NCI-H2227 (cell line): Measurements from ENCODE around the gene UBE2M.
"Not testable (repeated sequence)": the region's sequence is repeated elsewhere in the genome, so short reads cannot be mapped to it uniquely, and the experiment has no call there.

Source experiments
- DNase-seq: peaks from one replicate; lab custom pipeline; 2025; ENCODE audit not compliant: unreplicated experiment; lab: John Stamatoyannopoulos, UW

UBE2M gene

DNA sequence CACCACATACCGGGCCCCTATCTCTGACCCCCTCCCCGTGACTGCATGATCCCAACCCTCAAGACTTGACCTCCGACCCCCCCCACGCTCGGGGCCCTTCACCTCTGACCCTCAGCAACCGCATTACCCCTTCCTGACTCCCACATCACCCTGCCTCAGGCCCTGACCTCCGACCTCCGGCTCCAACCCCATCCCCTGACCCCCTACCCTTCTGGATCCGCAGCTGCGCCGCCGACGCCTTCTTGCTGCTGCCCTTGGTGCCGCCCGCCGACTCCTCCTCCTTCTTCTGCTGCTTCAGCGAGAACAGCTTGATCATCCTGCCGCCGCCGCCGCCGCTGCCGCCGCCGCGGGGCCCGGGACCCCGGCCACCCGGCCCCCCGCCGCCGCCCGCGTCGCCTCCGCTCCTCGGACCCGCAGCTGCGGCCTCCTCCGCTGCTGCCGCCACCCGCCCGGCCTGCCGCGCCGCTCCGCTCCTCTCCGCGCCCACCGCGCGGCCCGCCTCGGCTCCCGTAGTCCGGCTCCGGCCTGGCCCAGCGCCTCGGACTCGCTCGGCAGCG lies at the start of gene UBE2M:
Gene UBE2M (minus strand): TSS at position 546 of the 557 bp plus-strand sequence. CDS start 230 bp downstream, at position 316.
- no peak for DNase-seq

DNA sequence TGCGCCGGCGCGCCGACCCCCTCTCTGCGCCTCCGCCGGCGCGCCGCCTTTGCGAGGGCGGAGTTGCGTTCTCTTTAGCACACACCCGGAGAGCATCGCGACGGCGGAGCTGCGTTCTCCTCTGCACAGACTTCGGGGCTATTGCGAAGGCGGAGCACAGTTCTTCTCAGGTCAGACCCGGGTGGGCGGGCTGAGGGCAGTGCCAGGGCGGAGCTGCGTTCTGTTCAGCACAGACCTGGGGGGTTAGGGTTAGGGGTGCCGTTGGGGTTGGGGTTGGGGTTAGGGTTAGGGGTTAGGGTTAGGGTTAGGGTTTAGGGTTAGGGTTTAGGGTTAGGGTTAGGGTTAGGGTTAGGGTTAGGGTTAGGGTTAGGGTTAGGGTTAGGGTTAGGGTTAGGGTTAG lies 48.8 kb upstream of the UBE2M start:
- not testable (repeated sequence) for DNase-seq

DNA sequence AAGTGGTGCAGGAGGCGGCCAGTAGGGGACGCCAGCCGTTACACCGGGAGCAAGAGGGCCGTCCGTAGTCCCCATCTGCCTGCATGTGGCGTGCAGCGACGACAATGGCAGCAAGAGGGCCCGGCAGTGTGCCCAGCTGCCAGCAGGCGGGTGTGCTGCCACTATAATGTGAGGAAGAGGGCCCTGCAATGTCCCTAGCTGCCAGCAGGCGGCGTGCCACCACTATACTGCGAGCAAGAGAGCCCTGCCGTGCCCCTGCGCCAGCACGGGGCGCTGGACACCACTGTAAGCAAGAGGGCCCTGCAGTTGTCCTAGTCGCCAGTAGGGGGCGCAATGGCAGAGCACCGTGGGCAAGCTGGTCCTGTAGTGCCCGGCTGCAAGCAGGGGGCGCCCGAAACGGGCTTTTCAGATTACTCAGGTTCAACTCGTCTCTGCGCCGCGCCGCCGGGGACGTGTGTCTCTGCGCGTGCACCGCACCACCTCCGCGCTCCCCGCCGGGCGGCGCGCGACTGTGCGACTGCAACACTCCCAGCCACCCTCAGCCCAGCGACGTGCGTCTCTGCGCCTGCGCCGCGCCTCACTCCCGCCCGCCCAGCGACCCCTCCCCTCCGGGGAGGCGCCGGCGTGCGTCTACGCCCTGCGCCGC lies 48.0 kb upstream of the UBE2M start:
- not testable (repeated sequence) for DNase-seq

GRCh38 chr19:58586133-58586765 lies 27.8 kb upstream of the UBE2M start:
- no peak for DNase-seq

DNA sequence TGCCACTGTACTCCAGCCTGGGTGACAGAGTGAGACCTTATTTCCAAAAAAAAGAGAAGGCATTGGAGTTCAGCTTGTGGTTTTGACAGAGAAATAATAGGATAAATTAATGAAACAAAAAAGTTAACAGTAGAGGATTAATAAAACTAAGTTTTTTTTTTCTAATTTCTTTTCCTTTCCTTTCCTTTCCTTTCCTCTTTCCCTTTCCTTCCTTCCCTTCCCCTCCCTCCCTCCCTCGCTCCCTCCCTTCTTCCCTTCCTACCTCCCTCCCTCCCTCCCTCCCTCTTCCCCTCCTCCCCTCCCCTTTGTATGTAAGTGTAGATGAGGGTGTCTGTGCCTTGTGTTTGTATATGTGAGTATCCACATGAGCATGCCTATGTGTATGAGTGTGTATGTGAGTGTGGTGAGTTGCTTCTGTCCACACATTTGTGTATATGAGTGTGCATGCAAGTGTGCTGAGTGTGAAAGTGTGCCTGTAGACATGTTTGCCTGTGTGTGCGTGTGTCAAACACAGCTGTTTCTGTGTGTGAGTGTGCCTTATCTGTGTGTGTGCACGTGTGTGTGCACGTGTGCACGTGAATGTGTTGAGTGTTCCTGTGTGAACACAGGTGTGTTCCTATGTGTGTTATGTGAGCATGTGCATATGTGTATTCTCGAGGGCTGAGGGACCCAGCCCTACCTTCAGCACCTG lies 27.2 kb upstream of the UBE2M start:
- no peak for DNase-seq

DNA sequence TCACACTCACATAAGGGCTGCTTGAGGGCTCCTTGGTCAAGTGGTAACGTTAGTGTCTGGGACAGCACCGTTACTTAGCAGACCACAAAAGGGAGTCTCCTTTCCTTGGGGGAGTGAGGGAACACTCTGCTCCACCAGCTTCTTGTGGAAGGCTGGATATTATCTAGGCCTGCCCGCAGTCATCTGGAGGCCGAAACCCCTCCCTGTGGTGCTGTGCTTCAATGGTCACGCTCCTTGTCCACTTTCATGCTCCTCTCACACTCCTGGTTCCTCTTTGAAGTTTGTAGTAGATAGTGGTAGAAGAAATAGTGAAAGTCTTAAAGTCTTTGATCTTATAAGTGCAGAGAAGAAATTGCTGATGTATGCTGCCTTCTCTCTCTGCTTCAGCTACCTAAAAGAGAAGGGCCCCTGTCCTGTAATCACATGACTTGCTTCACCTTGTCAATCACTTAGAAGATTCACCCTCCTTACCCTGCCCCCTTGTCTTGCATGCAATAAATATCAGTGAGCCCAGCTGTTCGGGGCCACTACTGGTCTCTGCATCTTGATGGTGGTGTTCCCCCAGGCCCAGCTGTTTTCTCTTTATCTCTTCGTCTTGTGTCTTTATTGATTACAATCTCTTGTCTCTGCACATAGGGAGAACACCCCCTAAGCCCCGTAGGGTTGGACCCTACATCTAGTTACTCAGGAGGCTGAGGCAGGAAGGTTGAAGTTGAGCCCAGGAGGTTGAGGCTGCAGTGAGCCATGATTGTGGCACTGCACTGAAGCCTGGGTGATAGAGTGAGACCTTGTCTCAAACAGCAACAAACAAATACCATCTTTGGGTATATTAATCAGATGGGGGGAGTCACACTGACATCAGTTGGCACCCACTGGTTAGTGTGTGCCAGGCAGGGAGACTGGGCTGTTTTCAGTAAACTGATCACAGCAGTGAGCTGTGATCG lies 26.4 kb upstream of the UBE2M start:
- DNase-seq, result no peak

DNA sequence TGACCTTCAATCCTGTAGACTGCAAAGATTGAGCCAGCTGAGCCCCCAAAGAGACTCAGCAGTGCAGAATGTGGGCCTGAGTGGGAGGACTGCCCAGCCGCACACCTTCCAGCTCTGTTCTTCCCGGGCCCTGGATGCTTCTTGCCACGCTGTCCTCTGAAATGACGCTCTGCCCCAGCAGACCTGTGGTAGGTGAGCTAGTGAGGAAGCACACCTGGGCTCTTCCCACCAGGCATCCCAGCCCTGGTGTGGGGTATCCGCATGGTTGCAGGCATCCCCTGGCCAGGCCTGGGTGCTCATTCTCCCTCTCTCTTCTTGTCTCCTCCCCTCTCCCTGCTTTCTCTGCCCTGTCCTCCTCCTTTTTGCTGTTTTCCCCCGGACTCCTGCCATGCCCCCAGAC lies 24.6 kb upstream of the UBE2M start:
- no peak for DNase-seq

GRCh38 chr19:58581227-58582141 lies 23.1 kb upstream of the UBE2M start:
- DNase-seq, result no peak

DNA sequence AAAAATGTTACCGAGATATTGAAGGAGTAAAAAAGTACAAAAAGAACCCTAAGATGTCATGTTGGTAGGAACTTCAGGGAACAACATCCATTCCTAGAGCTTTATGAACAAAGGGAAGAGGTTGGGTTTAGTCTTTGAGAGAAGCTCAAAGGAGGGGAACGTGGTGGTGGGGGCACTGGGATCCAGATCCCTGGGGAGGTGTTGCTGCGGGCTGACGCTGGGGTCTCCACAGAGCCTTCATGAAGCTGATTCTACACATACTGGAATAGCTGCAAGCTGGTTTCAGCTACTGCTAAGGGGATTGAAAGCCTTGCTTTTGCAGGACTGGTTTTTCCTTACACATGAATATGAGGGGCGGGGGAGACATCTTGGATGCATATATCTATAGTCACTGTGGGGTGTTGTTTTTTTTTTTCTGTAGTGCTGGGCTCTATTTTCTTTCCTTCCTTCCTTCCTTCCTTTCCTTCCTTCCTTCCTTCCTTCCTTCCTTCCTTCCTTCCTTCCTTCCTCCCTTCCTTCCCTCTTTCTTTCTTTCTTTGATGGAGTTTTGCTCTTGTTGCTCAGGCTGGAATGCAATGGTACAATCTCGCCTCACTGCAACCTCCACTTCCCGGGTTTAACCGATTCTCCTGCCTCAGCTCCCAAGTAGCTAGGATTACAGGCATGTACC lies 21.2 kb upstream of the UBE2M start:
- no peak for DNase-seq

GRCh38 chr19:58578012-58578925 lies 19.9 kb upstream of the UBE2M start:
- no peak for DNase-seq

- DNase-seq, result not testable (repeated sequence)
Measured at GRCh38 chr19:58577581-58577980, 19.2 kb upstream of the UBE2M start.

GRCh38 chr19:58575183-58576041 lies 17.0 kb upstream of the UBE2M start:
- no peak for DNase-seq

- DNase-seq, result no peak
Measured at GRCh38 chr19:58573658-58574164, 15.3 kb upstream of the UBE2M start.

- DNase-seq, result no peak
Measured at GRCh38 chr19:58572818-58573657, 14.6 kb upstream of the UBE2M start, which contains the start of gene MZF1. Gene MZF1 (minus strand): TSS chr19:58573335. CDS start chr19:58571389, 1,946 bp downstream.

DNA sequence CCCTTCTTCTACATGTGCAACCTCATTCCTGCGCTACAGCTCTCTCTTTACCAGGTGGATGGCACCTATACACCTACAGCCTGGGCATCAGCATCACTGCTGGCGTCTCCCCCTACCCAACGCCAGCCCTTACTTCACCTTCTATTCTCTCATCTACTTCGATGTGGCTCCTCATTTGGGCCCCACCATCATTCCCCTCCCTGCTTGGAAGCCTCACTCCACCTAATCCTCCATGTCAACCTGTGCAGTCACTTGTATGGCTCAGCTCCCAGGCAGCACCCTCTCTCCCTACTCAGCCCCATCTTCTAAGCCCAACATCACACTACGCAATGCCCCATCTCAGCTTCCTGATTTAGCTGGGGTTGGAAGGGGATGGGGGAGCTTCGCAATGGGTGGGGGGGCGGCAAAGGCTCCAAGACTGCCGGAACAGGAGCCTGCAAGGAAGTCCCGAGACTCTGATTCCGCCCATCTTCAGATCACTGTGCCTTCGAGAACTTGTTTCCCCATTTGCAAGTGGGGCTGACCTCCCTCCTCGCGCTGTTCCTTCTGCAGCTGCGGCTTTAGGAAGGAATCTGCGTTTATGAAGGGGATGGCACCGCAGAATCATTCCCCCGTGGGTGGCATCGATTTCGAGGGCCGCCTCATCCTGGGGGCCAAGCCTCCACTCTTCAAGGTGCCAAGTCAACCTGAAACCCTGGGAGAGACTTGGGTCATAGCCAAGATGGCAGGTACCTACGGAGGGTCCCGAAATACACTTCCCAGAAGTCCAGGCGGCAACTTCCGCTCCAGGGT lies 13.8 kb upstream of the UBE2M start:
- no peak for DNase-seq
